Fibroblast of villous mesenchyme (primary cell): ENCODE results near the gene EFNA1. TPM values are rescaled to one million over a fixed set of nuclear protein-coding genes. Genes with fewer than 3 reads are reported as not detected.

Experiments used
- DNase-seq: peaks from one replicate; pipeline ENCODE4 v3.0.0-alpha.2; 2010; ENCODE audit warnings: low read depth
- H3K4me3 ChIP-seq: 2 replicates; pipeline ENCODE4 v1.5.1; 2011; ENCODE audit warnings: low read depth, mild to moderate bottlenecking, low read length
- total RNA-seq: library from RNA; depleted of rRNA; stranded (reverse); fragments of >200 nt; gene quantifications from 2 replicates; pipeline ENCODE4 v1.2.3, GENCODE V29; 2012
- TF ChIP-seq, protein P1 (sequence below): IDR thresholded peaks from 2 replicates; pipeline ENCODE4 v1.5.1; 2012; ENCODE audit warnings: low read depth, mild to moderate bottlenecking, low read length; ENCODE audit not compliant: insufficient read depth

The EFNA1 gene
- total RNA-seq, 1 donor: not detected

DNA sequence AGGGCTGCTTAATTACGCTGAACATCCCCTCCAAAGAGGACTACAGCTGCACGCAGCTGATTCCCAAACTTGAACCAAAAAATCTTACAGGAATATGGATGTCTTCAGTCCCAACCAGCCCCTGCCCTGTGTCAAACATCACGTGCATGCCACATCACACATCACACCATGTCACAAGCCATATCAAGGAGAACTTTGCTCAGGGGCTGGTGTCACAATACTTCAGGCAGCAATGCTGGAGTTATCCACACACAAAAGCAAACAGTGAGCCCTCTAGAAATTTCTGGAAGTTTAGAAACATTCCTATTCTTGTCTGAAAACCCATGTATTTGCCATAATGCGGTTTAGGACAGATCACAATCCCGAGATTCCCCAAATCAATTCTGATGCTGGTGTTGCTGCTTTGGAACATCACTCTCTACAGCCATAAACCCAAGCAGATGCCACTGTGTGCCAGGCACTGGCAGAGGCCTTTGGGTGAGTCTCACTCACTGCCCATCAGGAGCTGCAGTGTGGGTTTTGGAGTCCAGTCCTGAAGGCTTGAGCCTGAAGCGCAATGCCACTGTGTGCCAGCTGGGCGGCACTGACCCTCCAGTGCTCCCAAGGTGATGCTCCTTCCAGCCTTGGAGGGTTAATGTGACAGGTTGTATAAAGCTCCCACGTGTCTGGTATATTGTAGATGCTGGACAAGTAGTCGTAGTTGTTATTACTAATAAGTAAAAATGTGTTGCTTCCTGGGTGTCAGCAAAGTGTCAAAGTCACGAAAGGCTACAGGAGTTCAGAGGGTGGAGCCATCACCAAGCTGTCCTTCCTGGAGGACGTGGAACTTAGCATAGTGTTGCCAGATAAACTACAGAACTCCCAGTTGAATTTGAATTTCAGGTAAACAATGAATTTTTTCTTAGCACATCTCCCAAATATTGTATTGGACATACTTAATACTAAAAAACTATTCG, 20.1 kb upstream of the EFNA1 start:
- H3K4me3 ChIP-seq: no peak overlapping the region
- DNase-seq: no peak
- TF ChIP-seq, protein P1, sequence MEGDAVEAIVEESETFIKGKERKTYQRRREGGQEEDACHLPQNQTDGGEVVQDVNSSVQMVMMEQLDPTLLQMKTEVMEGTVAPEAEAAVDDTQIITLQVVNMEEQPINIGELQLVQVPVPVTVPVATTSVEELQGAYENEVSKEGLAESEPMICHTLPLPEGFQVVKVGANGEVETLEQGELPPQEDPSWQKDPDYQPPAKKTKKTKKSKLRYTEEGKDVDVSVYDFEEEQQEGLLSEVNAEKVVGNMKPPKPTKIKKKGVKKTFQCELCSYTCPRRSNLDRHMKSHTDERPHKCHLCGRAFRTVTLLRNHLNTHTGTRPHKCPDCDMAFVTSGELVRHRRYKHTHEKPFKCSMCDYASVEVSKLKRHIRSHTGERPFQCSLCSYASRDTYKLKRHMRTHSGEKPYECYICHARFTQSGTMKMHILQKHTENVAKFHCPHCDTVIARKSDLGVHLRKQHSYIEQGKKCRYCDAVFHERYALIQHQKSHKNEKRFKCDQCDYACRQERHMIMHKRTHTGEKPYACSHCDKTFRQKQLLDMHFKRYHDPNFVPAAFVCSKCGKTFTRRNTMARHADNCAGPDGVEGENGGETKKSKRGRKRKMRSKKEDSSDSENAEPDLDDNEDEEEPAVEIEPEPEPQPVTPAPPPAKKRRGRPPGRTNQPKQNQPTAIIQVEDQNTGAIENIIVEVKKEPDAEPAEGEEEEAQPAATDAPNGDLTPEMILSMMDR: no peak

DNA sequence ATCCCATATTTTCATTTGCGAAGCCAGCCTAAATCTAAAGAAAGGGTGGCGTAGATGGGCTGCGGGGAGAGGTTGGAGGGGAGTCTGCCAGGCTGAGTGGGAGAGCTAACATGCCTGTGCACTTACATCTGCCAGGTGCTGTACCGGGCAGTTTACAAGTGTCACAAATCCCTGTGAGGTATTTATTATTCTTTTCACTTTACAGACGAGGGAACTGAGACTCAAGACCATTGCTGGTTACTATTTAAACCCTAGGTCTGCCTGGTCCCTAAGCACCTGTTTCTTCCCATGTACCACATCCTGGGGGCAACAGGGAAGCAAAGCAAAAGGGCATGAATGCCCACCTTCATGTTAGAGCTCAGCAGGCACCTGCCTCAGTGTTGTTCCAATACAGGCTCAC, 19.4 kb upstream of the EFNA1 start:
- DNase-seq: no peak
- TF ChIP-seq, protein P1: no peak
- H3K4me3 ChIP-seq: no peak overlapping the region

DNA sequence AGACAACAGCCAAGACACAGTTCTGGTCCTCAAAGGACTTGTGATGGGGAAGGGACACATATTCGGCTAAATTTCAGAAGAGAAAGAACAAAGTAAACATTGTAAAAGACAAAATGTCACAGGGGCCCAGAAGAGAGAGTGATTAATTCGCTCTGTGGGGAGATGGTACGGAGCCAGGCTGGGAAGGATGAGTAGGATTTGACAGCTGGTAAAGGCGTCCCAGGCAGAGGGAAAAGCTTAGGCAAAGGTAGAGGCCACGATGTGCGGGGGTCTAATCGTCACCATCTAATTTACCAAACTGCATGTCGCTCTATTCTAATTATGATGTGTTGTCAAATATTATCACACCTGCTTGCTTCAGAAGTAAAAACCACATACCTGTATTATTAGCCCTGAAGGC, 17.3 kb upstream of the EFNA1 start:
- no peak overlapping the region for H3K4me3 ChIP-seq
- DNase-seq: no peak
- TF ChIP-seq, protein P1: no peak

DNA sequence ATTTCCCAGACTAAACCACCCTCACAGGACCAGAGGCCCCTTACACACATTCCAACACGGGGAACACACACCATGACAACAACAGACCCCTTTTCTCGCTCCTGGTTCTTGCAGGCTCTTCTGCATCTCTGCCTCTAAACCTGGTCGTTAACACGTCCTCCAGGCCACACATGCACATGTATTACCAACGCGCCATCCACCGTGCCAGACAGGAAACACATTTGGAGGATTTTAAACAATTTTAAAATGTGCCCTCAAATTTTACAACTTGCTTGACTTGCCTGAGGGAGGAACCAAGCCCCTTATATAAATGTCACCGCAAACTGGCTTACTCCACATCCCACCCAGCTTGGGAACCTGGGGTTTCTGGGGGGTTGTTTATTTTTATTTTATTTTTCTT, 16.9 kb upstream of the EFNA1 start:
- TF ChIP-seq, protein P1: no peak
- DNase-seq: no peak
- no peak overlapping the region for H3K4me3 ChIP-seq

DNA sequence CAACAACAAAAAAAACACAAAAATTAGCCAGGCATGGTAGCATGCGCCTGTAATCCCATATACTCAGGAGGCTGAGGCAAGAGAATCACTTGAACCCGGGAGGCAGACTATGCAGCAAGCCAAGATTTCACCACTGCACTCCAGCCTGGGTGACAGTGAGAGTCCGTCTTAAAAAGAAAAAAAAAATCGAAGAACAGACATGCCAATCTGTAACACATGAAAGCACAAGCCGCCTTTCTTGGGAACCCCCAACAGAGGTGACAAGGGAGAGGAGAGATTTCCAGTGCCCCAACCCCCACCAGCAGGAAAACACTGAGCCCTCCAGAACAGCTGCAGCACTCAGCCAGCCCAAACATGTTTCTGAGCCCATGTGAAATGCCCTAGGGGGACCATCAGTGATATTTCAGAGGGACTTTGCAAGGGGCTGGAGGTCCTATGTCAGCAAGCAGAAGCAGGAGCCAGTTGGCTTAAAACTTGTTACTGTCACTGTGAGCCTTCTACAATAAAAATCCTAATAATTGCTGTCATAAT, 14.2 kb upstream of the EFNA1 start:
- no peak for DNase-seq

DNA sequence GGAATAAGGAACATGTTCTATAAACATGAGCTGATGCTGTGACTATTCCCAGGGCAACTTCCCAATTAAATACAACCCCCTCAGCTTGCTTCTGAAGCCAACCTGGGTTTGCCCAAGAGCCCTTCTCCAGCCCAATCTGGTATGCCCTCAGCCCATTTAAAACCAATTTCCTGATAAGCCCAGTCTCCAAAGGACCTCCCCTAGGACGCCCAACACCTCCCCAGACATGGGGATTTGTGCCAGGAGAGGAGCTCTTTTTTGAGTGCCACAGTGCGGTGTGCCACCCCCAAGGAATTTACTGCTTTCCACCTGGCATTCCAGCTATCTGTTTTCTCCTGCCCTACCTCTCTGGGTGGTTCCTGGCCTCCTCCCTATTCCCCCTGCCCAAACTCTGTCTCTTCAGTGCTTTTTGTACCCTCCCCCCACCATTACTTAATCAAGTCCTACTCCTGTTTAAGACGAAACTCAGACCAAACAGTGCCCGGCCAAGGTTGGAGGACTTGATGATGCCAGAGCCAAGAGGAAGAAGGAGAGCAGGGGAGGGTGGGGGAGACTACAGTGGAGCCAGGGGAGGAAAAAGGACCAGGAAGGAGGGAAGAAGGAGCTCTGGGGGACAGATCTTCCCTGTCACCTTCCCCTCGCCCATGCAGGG, 11.4 kb upstream of the EFNA1 start:
- TF ChIP-seq, protein P1: no peak
- no peak for DNase-seq
- H3K4me3 ChIP-seq: no peak overlapping the region

More for the DNA sequence above, 14.2 kb upstream of the EFNA1 start:
- TF ChIP-seq, protein P1: no peak
- H3K4me3 ChIP-seq: no peak overlapping the region
